ACHN (cell line): ENCODE measurements around the gene CNTFR.

Experiments
- DNase-seq: peaks from one replicate; pipeline ENCODE4 v3.0.0-alpha.2; 2015
- in situ Hi-C: cut with HindIII; loops from 2 replicates; pipeline ENCODE4 v1.10.0; 2017; ENCODE audit warnings: low sequenced_read_pairs, low pct_ligation_motif_present, low pct_unique_long_range_greater_than_20kb

Gene CNTFR

GRCh38 chr9:34505370-34506120 is 84.0 kb downstream of the CNTFR start:
- in situ Hi-C loops = no loop called here
- no peak for DNase-seq

GRCh38 chr9:34503406-34503805 is 86.1 kb downstream of the CNTFR start:
- DNase-seq = no peak
- in situ Hi-C loops = no loop called here

GRCh38 chr9:34502891-34503290 is 86.6 kb downstream of the CNTFR start:
- no peak for DNase-seq
- in situ Hi-C loops = no loop called here

GRCh38 chr9:34502471-34502870 is 87.1 kb downstream of the CNTFR start:
- in situ Hi-C loops = no loop called here
- DNase-seq = no peak

- in situ Hi-C loops = no loop called here
- DNase-seq = no peak
Measured at GRCh38 chr9:34501889-34502425, 87.6 kb downstream of the CNTFR start.
